HEK293T (cell line): ENCODE results near the gene ACHE.

Source experiments
- ARNT ChIP-seq: fragments of 450-650 bp; IDR thresholded peaks from 2 replicates; pipeline ENCODE4 v1.6.1; 2017; ENCODE audit warnings: mild to moderate bottlenecking
- BHLHE40 ChIP-seq: fragments of 450-650 bp; IDR thresholded peaks from 2 replicates; pipeline ENCODE4 v1.6.1; 2016; ENCODE audit warnings: mild to moderate bottlenecking, moderate library complexity, borderline replicate concordance
- ELF4 ChIP-seq: fragments of 450-650 bp; IDR thresholded peaks from 2 replicates; pipeline ENCODE4 v1.6.1; 2017; ENCODE audit warnings: antibody characterized with exemption
- FOXA1 ChIP-seq: fragments of 450-650 bp; IDR thresholded peaks from 2 replicates; pipeline ENCODE4 v1.6.1; 2016; ENCODE audit warnings: mild to moderate bottlenecking
- FOXM1 ChIP-seq: fragments of 450-650 bp; IDR thresholded peaks from 2 replicates; pipeline ENCODE4 v1.6.1; 2017; ENCODE audit warnings: mild to moderate bottlenecking, borderline replicate concordance
- HDGF ChIP-seq: fragments of 450-650 bp; IDR thresholded peaks from 2 replicates; pipeline ENCODE4 v1.6.1; 2017; ENCODE audit warnings: antibody characterized with exemption, borderline replicate concordance
- L3MBTL2 ChIP-seq: fragments of 450-650 bp; conservative IDR thresholded peaks from 2 replicates; pipeline ENCODE4 v1.6.1; 2016; ENCODE audit warnings: mild to moderate bottlenecking
- LEF1 ChIP-seq: fragments of 450-650 bp; IDR thresholded peaks from 2 replicates; pipeline ENCODE4 v1.6.1; 2017; ENCODE audit warnings: mild to moderate bottlenecking, borderline replicate concordance
- NFRKB ChIP-seq: fragments of 450-650 bp; IDR thresholded peaks from 2 replicates; pipeline ENCODE4 v1.6.1; 2016; ENCODE audit warnings: mild to moderate bottlenecking, moderate library complexity
- SP1 ChIP-seq: fragments of 450-650 bp; IDR thresholded peaks from 2 replicates; pipeline ENCODE4 v1.6.1; 2017
- SUZ12 ChIP-seq: fragments of 450-650 bp; IDR thresholded peaks from 2 replicates; pipeline ENCODE4 v1.6.1; 2016; ENCODE audit warnings: mild to moderate bottlenecking
- TARDBP ChIP-seq: fragments of 450-650 bp; IDR thresholded peaks from 2 replicates; pipeline ENCODE4 v1.6.1; 2016
- ZNF384 ChIP-seq: fragments of 450-650 bp; IDR thresholded peaks from 2 replicates; pipeline ENCODE4 v1.6.1; 2016
- TF ChIP-seq, protein P1 (sequence below): fragments of 450-650 bp; IDR thresholded peaks from 2 replicates; pipeline ENCODE4 v1.6.1; 2016

GRCh38 chr7:100882785-100883526 is 12.7 kb downstream of the ACHE start:
- TF ChIP-seq FOXA1 (no peak), SP1 (no peak), ZNF384 (no peak), SUZ12 (no peak), BHLHE40 (no peak), HDGF (no peak), TARDBP (no peak), NFRKB (no peak), FOXM1 (no peak), ARNT (no peak), L3MBTL2 (no peak), LEF1 (no peak), ELF4 (no peak)
- TF ChIP-seq, protein P1, sequence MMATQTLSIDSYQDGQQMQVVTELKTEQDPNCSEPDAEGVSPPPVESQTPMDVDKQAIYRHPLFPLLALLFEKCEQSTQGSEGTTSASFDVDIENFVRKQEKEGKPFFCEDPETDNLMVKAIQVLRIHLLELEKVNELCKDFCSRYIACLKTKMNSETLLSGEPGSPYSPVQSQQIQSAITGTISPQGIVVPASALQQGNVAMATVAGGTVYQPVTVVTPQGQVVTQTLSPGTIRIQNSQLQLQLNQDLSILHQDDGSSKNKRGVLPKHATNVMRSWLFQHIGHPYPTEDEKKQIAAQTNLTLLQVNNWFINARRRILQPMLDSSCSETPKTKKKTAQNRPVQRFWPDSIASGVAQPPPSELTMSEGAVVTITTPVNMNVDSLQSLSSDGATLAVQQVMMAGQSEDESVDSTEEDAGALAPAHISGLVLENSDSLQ = no peak
